CD4-positive, alpha-beta T cell treated with Interleukin-6 at 100 ng/mL for 8 hours (primary cell): ENCODE data around the gene GLYATL1.
"Not testable (repeated sequence)": the region's sequence is repeated elsewhere in the genome, so short reads cannot be mapped to it uniquely, and the experiment has no call there.

Source experiments
- DNase-seq: peaks from one replicate; pipeline ENCODE4 v3.0.0-alpha.2; 2020; ENCODE audit warnings: mixed read lengths, low spot score

The GLYATL1 gene

DNA sequence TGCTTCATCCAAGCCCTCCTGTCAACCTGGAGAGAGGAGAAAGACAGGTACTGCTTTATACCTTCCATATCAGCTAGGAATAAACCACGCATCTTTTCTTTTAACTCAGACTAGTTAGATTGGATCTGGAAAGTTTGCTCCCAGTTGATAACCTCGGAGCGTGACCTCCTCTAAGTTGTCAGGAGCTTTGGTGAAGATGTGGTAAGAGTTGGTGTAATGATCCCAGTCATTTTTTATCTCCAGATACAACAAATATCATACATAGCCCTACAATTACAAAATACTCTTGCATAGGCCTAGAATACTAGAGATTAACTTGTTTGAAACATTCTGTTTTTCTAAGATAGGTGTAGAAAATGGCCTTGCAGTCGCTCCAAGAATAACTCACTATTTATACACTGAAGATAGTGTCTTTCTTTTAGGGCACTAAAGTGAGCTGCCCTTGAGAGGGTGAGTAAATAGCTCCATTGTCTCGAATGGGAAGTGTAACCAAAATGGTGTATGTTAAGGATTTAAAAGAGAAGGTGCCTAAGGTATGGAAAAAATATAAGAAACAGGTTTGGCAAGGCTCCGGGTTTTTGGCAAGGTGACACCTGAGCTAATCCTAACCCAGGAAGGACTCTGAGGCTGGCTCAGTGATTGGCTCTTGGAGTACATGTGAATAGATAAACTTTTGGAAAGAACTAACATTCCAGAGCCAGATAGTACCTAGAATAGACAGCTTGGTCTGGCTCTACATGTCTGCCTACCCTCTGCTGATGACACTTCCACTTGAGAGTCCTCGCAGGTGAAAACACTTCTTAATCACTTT is 59.4 kb downstream of the GLYATL1 start:
- no peak for DNase-seq

DNA sequence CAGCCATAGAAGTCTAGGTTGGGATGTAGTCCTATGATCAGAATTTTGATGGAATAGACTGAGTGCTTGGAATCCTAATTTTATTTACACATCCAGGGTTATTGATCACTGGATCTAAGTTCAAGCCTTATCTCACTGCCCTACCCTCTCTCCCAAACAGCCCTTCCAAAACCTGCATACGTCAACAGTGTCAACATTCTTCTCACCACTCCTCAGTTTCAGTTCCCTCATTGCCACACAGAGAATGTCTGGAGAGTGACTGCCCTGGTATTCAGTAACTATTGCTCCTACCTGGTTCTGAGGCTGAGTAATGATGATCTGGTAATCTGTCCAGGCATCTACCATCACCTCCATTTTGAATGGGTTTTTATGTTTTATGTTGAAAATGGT is 60.0 kb downstream of the GLYATL1 start:
- no peak for DNase-seq

DNA sequence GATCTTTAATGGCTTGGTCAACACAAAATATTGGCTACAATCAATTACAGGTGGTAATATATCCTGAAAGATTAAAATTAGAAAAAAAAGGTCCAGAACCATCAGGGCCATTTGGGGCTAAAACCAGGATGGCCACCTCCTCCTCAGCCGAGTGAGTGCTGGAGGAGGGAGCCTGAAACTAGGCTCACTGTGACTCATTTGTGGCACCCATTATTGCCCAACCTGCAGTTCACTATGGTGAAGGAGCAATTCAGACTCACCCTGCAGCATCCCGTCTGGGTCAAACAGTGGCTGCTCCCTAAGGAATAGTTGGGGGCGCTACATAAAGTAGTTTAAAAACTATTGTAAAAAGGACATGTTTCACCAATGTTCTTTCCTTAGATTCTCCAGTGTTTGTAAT is 60.7 kb downstream of the GLYATL1 start:
- no peak for DNase-seq

GRCh38 chr11:59002006-59002405 is 62.7 kb downstream of the GLYATL1 start:
- not testable (repeated sequence) for DNase-seq
